SH-SY5Y (cell line): Measurements from ENCODE around the gene TEAD3.

Source experiments
- GATA2 ChIP-seq: IDR thresholded peaks from 2 replicates; pipeline ENCODE4 v1.6.1; 2011; ENCODE audit warnings: mild to moderate bottlenecking, low read depth, low read length
- GATA3 ChIP-seq: IDR thresholded peaks from 2 replicates; pipeline ENCODE4 v1.6.1; 2011; ENCODE audit warnings: low read depth, mild to moderate bottlenecking, low read length, moderate library complexity

DNA sequence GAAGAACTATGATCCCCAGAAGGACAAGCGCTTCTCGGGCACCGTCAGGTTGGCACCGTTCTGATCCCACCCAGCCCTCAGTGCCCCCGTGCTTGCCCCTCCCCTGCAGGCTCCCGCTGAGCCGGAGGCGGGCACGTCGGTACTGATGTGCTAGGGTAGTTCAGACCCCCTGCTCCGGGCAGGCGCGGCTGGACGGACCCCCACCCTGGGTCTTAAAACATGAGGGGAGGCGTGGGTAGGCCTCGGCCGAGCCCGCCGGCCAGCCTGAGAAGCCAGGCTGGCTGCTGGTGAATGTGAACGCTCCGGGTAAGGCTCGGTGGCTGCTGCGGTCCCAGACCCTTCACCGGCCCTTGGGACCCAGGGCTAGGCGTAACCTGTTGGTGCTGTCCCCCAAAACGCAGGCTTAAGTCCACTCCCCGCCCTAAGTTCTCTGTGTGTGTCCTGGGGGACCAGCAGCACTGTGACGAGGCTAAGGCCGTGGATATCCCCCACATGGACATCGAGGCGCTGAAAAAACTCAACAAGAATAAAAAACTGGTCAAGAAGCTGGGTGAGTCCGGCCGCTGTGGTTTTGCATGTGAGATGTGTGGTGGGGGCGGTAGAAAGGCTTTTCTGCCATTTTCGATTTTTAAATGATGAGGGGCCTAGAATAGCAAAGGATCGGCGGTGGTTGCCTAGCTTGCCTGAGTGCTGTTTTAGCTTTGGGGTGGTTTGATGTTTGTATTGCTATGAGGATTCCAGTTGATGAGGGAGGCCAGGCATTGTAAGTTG lies 27.7 kb downstream of the TEAD3 start:
- TF ChIP-seq GATA2 (no peak), GATA3 (no peak)
